OCI-LY1 (cell line): Measurements from ENCODE around the gene GALNTL6.

ENCODE experiments used
- H2AFZ ChIP-seq: fragments of 200-600 bp; sonication (generic), shearing (Covaris generic); 2 replicates; pipeline ENCODE4 v1.6.0; 2014; ENCODE audit warnings: antibody characterized with exemption, mild to moderate bottlenecking, low read length
- H3F3A ChIP-seq: fragments of 200-600 bp; sonication (generic), shearing (Covaris generic); 2 replicates; pipeline ENCODE4 v1.6.0; 2014; ENCODE audit warnings: mild to moderate bottlenecking, antibody characterized with exemption, low read length, moderate library complexity; ENCODE audit not compliant: insufficient read depth
- H3K27ac ChIP-seq: fragments of 200-600 bp; sonication (generic); 2 replicates; pipeline ENCODE4 v1.5.1; 2014; ENCODE audit warnings: low read length, mixed run types, mild to moderate bottlenecking, low read depth; ENCODE audit not compliant: poor library complexity, severe bottlenecking
- H3K27me3 ChIP-seq: fragments of 200-600 bp; sonication (generic); 2 replicates; pipeline ENCODE4 v1.6.0; 2014; ENCODE audit warnings: antibody characterized with exemption, mild to moderate bottlenecking, low read length, moderate library complexity; ENCODE audit not compliant: insufficient read depth
- H3K36me3 ChIP-seq: fragments of 200-600 bp; sonication (generic); 2 replicates; pipeline ENCODE4 v1.6.1; 2014; ENCODE audit warnings: mild to moderate bottlenecking, antibody characterized with exemption, low read length, moderate library complexity, mixed read lengths; ENCODE audit not compliant: insufficient read depth
- H3K4me1 ChIP-seq: fragments of 200-600 bp; sonication (generic); 2 replicates; pipeline ENCODE4 v1.5.1; 2014; ENCODE audit warnings: mild to moderate bottlenecking, low read length, moderate library complexity; ENCODE audit not compliant: insufficient read depth, severe bottlenecking
- H3K4me2 ChIP-seq: fragments of 200-600 bp; sonication (generic), shearing (Covaris generic); 2 replicates; pipeline ENCODE4 v1.6.1; 2014; ENCODE audit warnings: low read length
- H3K4me3 ChIP-seq: fragments of 200-600 bp; sonication (generic); 2 replicates; pipeline ENCODE4 v1.5.1; 2014; ENCODE audit warnings: low read length, low read depth, mild to moderate bottlenecking, mixed read lengths; ENCODE audit not compliant: poor library complexity, severe bottlenecking
- H3K79me2 ChIP-seq: fragments of 200-600 bp; shearing (Covaris generic); 2 replicates; pipeline ENCODE4 v1.6.1; 2016; ENCODE audit warnings: mixed run types, low read length, mixed read lengths; ENCODE audit not compliant: insufficient read depth
- H3K9ac ChIP-seq: fragments of 200-600 bp; sonication (generic), shearing (Covaris generic); 2 replicates; pipeline ENCODE4 v1.6.1; 2014; ENCODE audit warnings: mild to moderate bottlenecking, low read length, mixed read lengths
- H3K9me2 ChIP-seq: fragments of 200-600 bp; sonication (generic), shearing (Covaris generic); 2 replicates; pipeline ENCODE4 v1.6.1; 2014; ENCODE audit warnings: low read depth, mild to moderate bottlenecking, low read length, mixed read lengths
- H3K9me3 ChIP-seq: fragments of 200-600 bp; shearing (Covaris generic); 2 replicates; pipeline ENCODE4 v1.6.1; 2014; ENCODE audit warnings: low read length, mixed read lengths
- H4K20me1 ChIP-seq: fragments of 200-600 bp; sonication (generic), shearing (Covaris generic); 2 replicates; pipeline ENCODE4 v1.6.0; 2016; ENCODE audit warnings: mild to moderate bottlenecking, low read length; ENCODE audit not compliant: insufficient read depth
- CTCF ChIP-seq: fragments of 200-600 bp; sonication (generic), shearing (Covaris generic); IDR thresholded peaks from 2 replicates; pipeline ENCODE4 v1.5.1; 2017; ENCODE audit warnings: mild to moderate bottlenecking, antibody characterized with exemption, low read length, moderate library complexity, mixed read lengths
- EZH2 ChIP-seq: fragments of 200-600 bp; sonication (generic), shearing (Covaris generic); IDR thresholded peaks from 2 replicates; pipeline ENCODE4 v1.8.0; 2017; ENCODE audit warnings: borderline replicate concordance, mixed run types, mild to moderate bottlenecking, antibody characterized with exemption, low read length, moderate library complexity, mixed read lengths

Gene GALNTL6

GRCh38 chr4:173051232-173051631 lies 1238.0 kb downstream of the GALNTL6 start:
- Histone ChIP-seq H4K20me1 (no peaks in the 10 kb centered on the region), H3K4me3 (no peak overlapping the region), H3K36me3 (no peaks in the 10 kb centered on the region), H2AFZ (no peak overlapping the region), H3K4me1 (no peaks in the 10 kb centered on the region), H3K27ac (no peak overlapping the region), H3K9me2 (no peaks in the 10 kb centered on the region), H3K79me2 (no peaks in the 10 kb centered on the region), H3K9me3 (no peaks in the 10 kb centered on the region), H3F3A (no peaks in the 10 kb centered on the region), H3K9ac (no peak overlapping the region), H3K4me2 (no peak overlapping the region), H3K27me3 (no peaks in the 10 kb centered on the region)
- TF ChIP-seq EZH2 (no peak), CTCF (no peak)

GRCh38 chr4:173051716-173052115 lies 1238.5 kb downstream of the GALNTL6 start:
- Histone ChIP-seq H3K4me3 (no peak overlapping the region), H3K27me3 (no peaks in the 10 kb centered on the region), H3K36me3 (no peaks in the 10 kb centered on the region), H3K4me1 (no peaks in the 10 kb centered on the region), H3K27ac (no peak overlapping the region), H2AFZ (no peak overlapping the region), H3K79me2 (no peaks in the 10 kb centered on the region), H3K9me3 (no peaks in the 10 kb centered on the region), H3K4me2 (no peak overlapping the region), H3K9me2 (no peaks in the 10 kb centered on the region), H4K20me1 (no peaks in the 10 kb centered on the region), H3K9ac (no peak overlapping the region), H3F3A (no peaks in the 10 kb centered on the region)
- TF ChIP-seq EZH2 (no peak), CTCF (no peak)

- no peaks in the 10 kb centered on the region for H4K20me1 ChIP-seq
- H3K9me2 ChIP-seq: no peaks in the 10 kb centered on the region
- no peak overlapping the region for H3K27ac ChIP-seq
- no peaks in the 10 kb centered on the region for H3K9me3 ChIP-seq
- no peak for TF ChIP-seq CTCF
- no peak for TF ChIP-seq EZH2
- H3K9ac ChIP-seq: no peak overlapping the region
- H3F3A ChIP-seq: no peaks in the 10 kb centered on the region
- H3K79me2 ChIP-seq: no peaks in the 10 kb centered on the region
- H3K36me3 ChIP-seq: no peaks in the 10 kb centered on the region
- H3K27me3 ChIP-seq: no peaks in the 10 kb centered on the region
- H2AFZ ChIP-seq: no peak overlapping the region
- H3K4me1 ChIP-seq: no peaks in the 10 kb centered on the region
- no peak overlapping the region for H3K4me3 ChIP-seq
- no peak overlapping the region for H3K4me2 ChIP-seq
These were observed 1239.2 kb downstream of the GALNTL6 start for GRCh38 chr4:173052439-173052838.
